ENCODE measurements around the gene KRTAP2-2. TPM values are rescaled to one million over a fixed set of nuclear protein-coding genes. Genes with fewer than 3 reads are reported as not detected.
"Not testable (repeated sequence)": the region's sequence is repeated elsewhere in the genome, so short reads cannot be mapped to it uniquely, and the experiment has no call there.

KRTAP2-2 gene
- total and polyA plus RNA-seq, 8 donors, result not detected

DNA sequence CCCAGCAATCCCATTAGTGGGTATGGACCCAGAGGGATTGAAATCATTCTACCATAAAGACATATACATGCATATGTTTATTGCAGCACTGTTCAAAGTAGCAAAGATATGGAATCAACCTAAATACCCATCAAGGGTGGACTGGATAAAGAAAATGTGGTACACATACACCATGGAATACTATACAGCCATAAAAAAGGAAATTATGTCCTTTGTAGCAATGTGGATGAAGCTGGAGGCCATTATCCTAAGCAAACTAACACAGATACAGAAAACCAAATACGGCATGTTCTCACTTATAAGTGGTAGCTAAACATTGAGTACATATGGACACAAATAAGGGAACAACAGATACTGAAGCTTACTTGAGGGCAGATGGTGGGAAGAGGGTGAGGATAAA lies 2.5 kb upstream of the KRTAP2-2 start:
- no peaks in the 10 kb centered on the region for H3K4me1 ChIP-seq
- DNase-seq, result no peak
- H3K27ac ChIP-seq, result no peak overlapping the region
- H3K4me3 ChIP-seq, result no peak overlapping the region
- intact Hi-C loops (cut with DNase I; ENCODE audit: low total_unique reads), result no loop called here
- 79 to 100% (median 98%) methylated on average over 1 of the region's 1 CpG for WGBS, 5 donors
- TF ChIP-seq CTCF (IDR thresholded peaks at IDR 0.05) (no peak), POLR2A (IDR thresholded peaks at IDR 0.05) (no peak), POLR2AphosphoS5 (IDR thresholded peaks at IDR 0.05) (no peak), EP300 (IDR thresholded peaks at IDR 0.05) (no peak)
- peaks cover 0 to 36% (median 6%) of the 10 kb centered on the region in 3 donors for H3K27me3 ChIP-seq
- H3K36me3 ChIP-seq, result no peaks in the 10 kb centered on the region
- peaks cover 0 to 8% (median 4%) of the 10 kb centered on the region in 4 donors for H3K9me3 ChIP-seq

- 72 to 79% (median 72%) methylated on average over 7 to 9 of the region's 9 CpGs for WGBS, 5 donors
- H3K27me3 ChIP-seq, result peaks cover 0 to 32% (median 6%) of the 10 kb centered on the region in 3 donors
- H3K4me3 ChIP-seq; H3K36me3 ChIP-seq; H3K4me1 ChIP-seq; H3K9me3 ChIP-seq; intact Hi-C loops (cut with DNase I; ENCODE audit: low total_unique reads); H3K27ac ChIP-seq; DNase-seq: not testable (repeated sequence)
These were observed 474 bp downstream of the KRTAP2-2 start for GRCh38 chr17:41054556-41054955.

DNA sequence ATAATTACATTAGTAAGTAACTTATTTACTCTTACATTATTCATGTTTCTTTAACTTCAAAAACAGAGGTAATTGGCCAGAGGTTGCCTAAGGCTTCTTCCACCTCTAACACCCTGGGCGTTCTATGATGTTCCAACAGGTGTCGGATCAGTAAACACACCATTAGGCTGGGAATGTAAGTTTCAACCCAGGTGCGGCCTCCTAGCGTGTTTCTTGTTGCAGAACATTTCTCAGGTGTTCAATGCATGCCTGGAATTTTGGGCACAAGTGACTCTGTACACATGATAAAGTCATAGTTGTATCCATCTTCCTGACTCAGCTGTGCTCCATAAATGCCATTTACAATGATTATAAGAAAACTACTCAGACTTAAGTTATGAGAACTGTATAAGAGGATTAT lies 1.0 kb downstream of the KRTAP2-2 start:
- peaks cover 0 to 31% (median 6%) of the 10 kb centered on the region in 3 donors for H3K27me3 ChIP-seq
- TF ChIP-seq EP300 (IDR thresholded peaks at IDR 0.05) (no peak), POLR2AphosphoS5 (IDR thresholded peaks at IDR 0.05) (no peak), CTCF (IDR thresholded peaks at IDR 0.05) (no peak), POLR2A (IDR thresholded peaks at IDR 0.05) (no peak)
- H3K9me3 ChIP-seq, result peaks cover 0 to 8% (median 4%) of the 10 kb centered on the region in 4 donors
- H3K4me1 ChIP-seq, result no peaks in the 10 kb centered on the region
- WGBS, 5 donors, result 82 to 88% (median 85%) methylated on average over 4 of the region's 4 CpGs
- no peak overlapping the region for H3K4me3 ChIP-seq
- no peaks in the 10 kb centered on the region for H3K36me3 ChIP-seq
- intact Hi-C loops (cut with DNase I; ENCODE audit: low total_unique reads), result no loop called here
- H3K27ac ChIP-seq, result no peak overlapping the region
- DNase-seq, result no peak

DNA sequence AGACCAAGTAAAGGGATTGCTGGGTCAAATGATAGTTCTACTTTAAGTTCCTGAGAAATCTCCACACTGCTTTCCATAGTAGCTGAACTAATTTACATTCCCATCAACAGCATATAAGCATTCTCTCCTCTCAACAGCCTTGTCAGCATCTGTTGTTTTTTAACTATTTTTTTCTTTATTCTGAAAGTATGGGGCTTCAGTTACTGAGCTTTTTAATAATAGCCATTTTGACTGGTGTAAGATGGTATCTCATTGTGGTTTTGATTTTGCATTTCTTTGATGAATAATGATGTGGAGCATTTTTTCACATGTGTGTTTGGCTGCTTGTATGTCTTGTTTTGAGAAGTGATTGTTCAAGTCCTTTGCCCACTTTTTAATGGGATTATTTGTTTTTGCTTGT lies 2.5 kb downstream of the KRTAP2-2 start:
- Histone ChIP-seq H3K9me3 (peaks cover 0 to 4% (median 1%) of the 10 kb centered on the region in 4 donors), H3K4me1 (no peaks in the 10 kb centered on the region), H3K36me3 (no peaks in the 10 kb centered on the region), H3K4me3 (no peak overlapping the region), H3K27me3 (peaks cover 0 to 34% (median 0%) of the 10 kb centered on the region in 3 donors), H3K27ac (no peak overlapping the region)
- intact Hi-C loops (cut with DNase I; ENCODE audit: low total_unique reads), result no loop called here
- no peak for TF ChIP-seq POLR2A (IDR thresholded peaks at IDR 0.05)
- no peak for TF ChIP-seq EP300 (IDR thresholded peaks at IDR 0.05)
- TF ChIP-seq POLR2AphosphoS5 (IDR thresholded peaks at IDR 0.05), result no peak
- no peak for DNase-seq

DNA sequence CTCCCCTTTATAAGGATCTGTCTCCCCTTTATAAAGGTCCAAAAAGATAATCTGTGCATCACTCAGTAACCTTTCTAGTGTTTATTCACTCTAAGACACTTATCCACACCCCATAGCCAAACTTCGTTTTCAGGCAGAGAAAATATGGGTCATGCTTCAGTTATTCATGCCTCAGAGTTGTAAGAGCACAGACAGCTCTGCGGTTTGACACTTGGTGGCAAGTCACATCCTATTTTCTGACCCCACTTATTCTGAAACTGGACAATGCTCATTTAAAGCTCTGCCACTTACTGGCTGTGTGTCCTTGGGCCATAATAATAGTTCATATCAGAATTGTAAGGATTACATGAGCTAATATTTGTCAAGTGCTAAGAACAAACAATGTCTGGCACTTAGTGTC lies 5.9 kb downstream of the KRTAP2-2 start:
- 36 to 55% (median 44%) methylated on average over 2 of the region's 2 CpGs for WGBS, 5 donors
- H3K4me3 ChIP-seq, result no peak overlapping the region
- no peak for DNase-seq
- H3K27me3 ChIP-seq, result peaks cover 0 to 42% (median 0%) of the 10 kb centered on the region in 3 donors
- no peak overlapping the region for H3K27ac ChIP-seq
- TF ChIP-seq EP300 (IDR thresholded peaks at IDR 0.05) (no peak), POLR2A (IDR thresholded peaks at IDR 0.05) (no peak), CTCF (IDR thresholded peaks at IDR 0.05) (no peak), POLR2AphosphoS5 (IDR thresholded peaks at IDR 0.05) (no peak)
- intact Hi-C loops (cut with DNase I; ENCODE audit: low total_unique reads), result no loop called here
- H3K36me3 ChIP-seq, result no peaks in the 10 kb centered on the region
- no peaks in the 10 kb centered on the region for H3K4me1 ChIP-seq
- H3K9me3 ChIP-seq, result peaks cover 0 to 4% (median 0%) of the 10 kb centered on the region in 4 donors

Data from stomach (tissue), 9 donors.